Lung (tissue), 12 donors: ENCODE results near the gene CACNA1E. TPM values are rescaled to one million over a fixed set of nuclear protein-coding genes. Genes with fewer than 3 reads are reported as not detected.

Source experiments
- ATAC-seq: fragments of 200-7000 bp; cut with Tn5 transposase; one replicate; pipeline ENCODE4 v1.9.1; 2020; ENCODE audit warnings: moderate number of reproducible peaks; ENCODE audit not compliant: insufficient read depth, low FRiP score
- DNase-seq, 3 donors: peaks; one replicate each; pipeline ENCODE4 v3.0.0-alpha.2; 2013 to 2017
- H3K27ac ChIP-seq, 2 donors: one replicate each; pipeline ENCODE4 v1.5.1; 2013; ENCODE audit warnings: mild to moderate bottlenecking in 2 of 2, moderate library complexity in 2 of 2, control low read depth in 1 of 2, inconsistent platforms in 1 of 2, low read depth in 1 of 2, low read length in 1 of 2
- H3K27me3 ChIP-seq, 3 donors: one replicate each; pipeline ENCODE4 v1.5.1; 2013; ENCODE audit warnings: low read length in 2 of 3; ENCODE audit not compliant: control insufficient read depth in 3 of 3, insufficient read depth in 3 of 3
- H3K36me3 ChIP-seq, 4 donors: one replicate each; pipeline ENCODE4 v1.5.1; 2013; ENCODE audit warnings: low read length in 4 of 4, mild to moderate bottlenecking in 1 of 4, moderate library complexity in 1 of 4; ENCODE audit not compliant: control insufficient read depth in 4 of 4, insufficient read depth in 4 of 4
- H3K4me1 ChIP-seq, 5 donors: one replicate each; pipeline ENCODE4 v1.5.1; 2013; ENCODE audit warnings: low read length in 5 of 5, mild to moderate bottlenecking in 2 of 5, moderate library complexity in 1 of 5; ENCODE audit not compliant: control insufficient read depth in 5 of 5, insufficient read depth in 5 of 5
- H3K4me3 ChIP-seq: one replicate; pipeline ENCODE4 v1.5.1; 2013; ENCODE audit warnings: mild to moderate bottlenecking, control low read depth, moderate library complexity
- H3K9ac ChIP-seq, 2 donors: one replicate each; pipeline ENCODE4 v1.5.1; 2013; ENCODE audit warnings: low read length in 2 of 2, control low read depth in 1 of 2; ENCODE audit not compliant: insufficient read depth in 1 of 2
- H3K9me3 ChIP-seq, 4 donors: one replicate each; pipeline ENCODE4 v1.5.1; 2013; ENCODE audit warnings: low read length in 3 of 4, mild to moderate bottlenecking in 1 of 4, moderate library complexity in 1 of 4; ENCODE audit not compliant: control insufficient read depth in 4 of 4, insufficient read depth in 3 of 4
- CTCF ChIP-seq: IDR thresholded peaks from 2 replicates; pipeline ENCODE4 v1.5.1; 2012; ENCODE audit warnings: mild to moderate bottlenecking; ENCODE audit errors: control extremely low read depth, extremely low read depth
- WGBS, 2 donors: extraction: QIAGEN DNeasy Blood & Tissue Kit; methylation state at CpG; one replicate each; pipeline ENCODE4 v1.1.7; 2013; 5-methylcytosine and 5-hydroxymethylcytosine counted together
- polyA plus RNA-seq, 2 donors: library from polyadenylated mRNA; stranded (reverse); fragments of 200-250 nt; gene quantifications; one replicate each; pipeline ENCODE4 v1.2.1, GENCODE V29; 2013
- total RNA-seq, 2 donors: library from RNA; depleted of rRNA in 1 of 2; stranded (reverse); fragments of >200 nt in 1 of 2; gene quantifications; one replicate each; pipeline ENCODE4 v1.2.1, GENCODE V29; 2014 to 2021
- donor health status: control.
- donor health status: control.
- donor health status: Bipolar disorder and iron deficiency.
- donor health status: healthy.
- donor health status: DM: yes; HTN: yes; CAD: no.

The CACNA1E gene
- total and polyA plus RNA-seq, 4 donors: 0.02 to 1.4 (median 0.80) TPM

- WGBS, 2 donors: 14 to 15% methylated on average over 2 of the region's 2 CpGs
- no peak overlapping the region for H3K9ac ChIP-seq
- peaks cover 0 to 18% (median 0%) of the 10 kb centered on the region in 5 donors for H3K4me1 ChIP-seq
- TF ChIP-seq CTCF: no peak
- H3K27me3 ChIP-seq: no peaks in the 10 kb centered on the region
- H3K36me3 ChIP-seq: no peaks in the 10 kb centered on the region
- DNase-seq: no peak
- H3K9me3 ChIP-seq: no peaks in the 10 kb centered on the region
- H3K27ac ChIP-seq: no peak overlapping the region
- H3K4me3 ChIP-seq: no peak overlapping the region
- no peak for ATAC-seq
Measured at GRCh38 chr1:181556631-181557030, 73.3 kb downstream of the CACNA1E start.

- peaks cover 0 to 16% (median 0%) of the 10 kb centered on the region in 5 donors for H3K4me1 ChIP-seq
- no peaks in the 10 kb centered on the region for H3K36me3 ChIP-seq
- H3K27ac ChIP-seq: no peak overlapping the region
- ATAC-seq (no peak), DNase-seq (peak in 2 of 3 donors; percentile 25 to 37)
- H3K4me3 ChIP-seq: no peak overlapping the region
- no peak for TF ChIP-seq CTCF
- 48 to 64% methylated on average over 4 of the region's 4 CpGs for WGBS, 2 donors
- no peaks in the 10 kb centered on the region for H3K27me3 ChIP-seq
- no peaks in the 10 kb centered on the region for H3K9me3 ChIP-seq
- no peak overlapping the region for H3K9ac ChIP-seq
Measured at GRCh38 chr1:181557313-181557712, 74.0 kb downstream of the CACNA1E start.

GRCh38 chr1:181558416-181558815 is 75.1 kb downstream of the CACNA1E start:
- no peak for DNase-seq
- 92% methylated on average over 4 of the region's 4 CpGs for WGBS, 2 donors
- no peak for TF ChIP-seq CTCF

GRCh38 chr1:181559142-181559541 is 75.8 kb downstream of the CACNA1E start:
- 10 to 27% methylated on average over 1 of the region's 1 CpG for WGBS, 2 donors
- ATAC-seq (no peak), DNase-seq (no peak)
- Histone ChIP-seq H3K4me3 (no peak overlapping the region), H3K4me1 (peaks cover 0 to 16% (median 0%) of the 10 kb centered on the region in 5 donors), H3K27ac (no peak overlapping the region), H3K9me3 (no peaks in the 10 kb centered on the region), H3K36me3 (no peaks in the 10 kb centered on the region), H3K9ac (no peak overlapping the region), H3K27me3 (no peaks in the 10 kb centered on the region)
- TF ChIP-seq CTCF: no peak

More at GRCh38 chr1:181558416-181558815, 75.1 kb downstream of the CACNA1E start:
- Histone ChIP-seq H3K36me3 (no peaks in the 10 kb centered on the region), H3K27ac (no peak overlapping the region), H3K9ac (no peak overlapping the region), H3K4me3 (no peak overlapping the region), H3K27me3 (no peaks in the 10 kb centered on the region), H3K9me3 (no peaks in the 10 kb centered on the region), H3K4me1 (peaks cover 0 to 16% (median 0%) of the 10 kb centered on the region in 5 donors)
- ATAC-seq: no peak
